GM19193 (cell line): Measurements from ENCODE around the gene REEP5.

Experiments
- POLR2A ChIP-seq: IDR thresholded peaks from 4 replicates; pipeline ENCODE4 v1.6.1; 2011; ENCODE audit not compliant: insufficient read depth, insufficient read length; ENCODE audit errors: extremely low read depth

Gene REEP5

GRCh38 chr5:112867411-112867810 lies 54.6 kb downstream of the REEP5 start:
- no peak for TF ChIP-seq POLR2A

DNA sequence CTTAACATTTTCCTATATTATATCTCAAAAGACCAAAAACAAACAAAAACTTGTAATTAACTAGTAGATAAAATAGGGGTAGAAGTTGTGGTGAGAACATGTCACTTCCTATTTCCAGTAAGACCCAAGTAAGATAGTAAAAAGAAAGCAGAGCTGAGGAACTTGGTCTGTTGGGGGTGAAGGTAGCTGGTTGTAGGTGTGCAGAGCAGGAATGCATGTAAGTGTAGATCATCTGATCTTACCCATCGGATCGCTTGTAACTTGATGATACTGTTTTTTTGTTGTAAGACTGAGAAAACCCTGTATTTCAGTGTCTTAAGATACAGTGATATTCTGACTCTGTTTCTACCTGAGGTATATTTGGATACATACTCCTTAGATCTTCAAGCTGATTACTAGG lies 55.3 kb downstream of the REEP5 start:
- TF ChIP-seq POLR2A, result no peak

- TF ChIP-seq POLR2A, result no peak
These were observed 56.9 kb downstream of the REEP5 start for GRCh38 chr5:112865128-112865527.

DNA sequence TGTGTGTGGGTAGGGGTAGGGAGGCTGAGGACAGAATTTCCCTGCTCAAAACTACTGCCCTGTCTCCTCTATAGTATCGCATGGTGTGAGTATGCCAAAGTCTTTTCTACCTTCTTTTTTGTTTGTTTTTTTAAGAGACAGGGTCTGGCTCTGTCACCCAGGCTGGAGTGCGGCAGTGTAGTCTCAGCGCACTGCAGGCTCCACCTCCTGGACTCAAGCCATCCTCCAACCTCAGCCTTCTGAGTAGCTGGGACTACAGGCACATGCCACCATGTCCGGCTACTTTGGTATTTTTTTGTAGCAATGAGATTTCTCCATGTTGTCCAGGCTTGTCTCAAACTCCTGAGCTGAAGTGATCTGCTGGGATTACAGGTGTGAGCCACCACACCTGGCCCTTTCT lies 58.5 kb downstream of the REEP5 start:
- no peak for TF ChIP-seq POLR2A

- TF ChIP-seq POLR2A, result no peak
These were observed 59.9 kb downstream of the REEP5 start for GRCh38 chr5:112862085-112862484.

DNA sequence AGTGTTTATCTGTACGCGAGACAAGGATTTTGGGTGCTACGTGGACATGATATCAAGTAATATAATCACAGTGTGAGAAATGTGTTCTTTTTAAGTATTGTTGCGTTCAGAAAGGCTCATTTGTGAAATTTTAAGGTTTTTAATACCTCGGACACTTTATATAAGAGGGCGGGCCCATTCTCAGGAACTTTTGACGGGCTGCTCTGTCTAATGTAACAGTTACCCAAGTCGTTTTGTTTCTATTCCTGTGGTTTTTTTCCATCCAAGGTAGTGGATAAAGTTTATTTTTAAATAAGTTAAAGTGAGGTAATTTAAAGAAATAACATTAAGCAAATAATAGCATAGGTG lies 60.4 kb downstream of the REEP5 start:
- no peak for TF ChIP-seq POLR2A

DNA sequence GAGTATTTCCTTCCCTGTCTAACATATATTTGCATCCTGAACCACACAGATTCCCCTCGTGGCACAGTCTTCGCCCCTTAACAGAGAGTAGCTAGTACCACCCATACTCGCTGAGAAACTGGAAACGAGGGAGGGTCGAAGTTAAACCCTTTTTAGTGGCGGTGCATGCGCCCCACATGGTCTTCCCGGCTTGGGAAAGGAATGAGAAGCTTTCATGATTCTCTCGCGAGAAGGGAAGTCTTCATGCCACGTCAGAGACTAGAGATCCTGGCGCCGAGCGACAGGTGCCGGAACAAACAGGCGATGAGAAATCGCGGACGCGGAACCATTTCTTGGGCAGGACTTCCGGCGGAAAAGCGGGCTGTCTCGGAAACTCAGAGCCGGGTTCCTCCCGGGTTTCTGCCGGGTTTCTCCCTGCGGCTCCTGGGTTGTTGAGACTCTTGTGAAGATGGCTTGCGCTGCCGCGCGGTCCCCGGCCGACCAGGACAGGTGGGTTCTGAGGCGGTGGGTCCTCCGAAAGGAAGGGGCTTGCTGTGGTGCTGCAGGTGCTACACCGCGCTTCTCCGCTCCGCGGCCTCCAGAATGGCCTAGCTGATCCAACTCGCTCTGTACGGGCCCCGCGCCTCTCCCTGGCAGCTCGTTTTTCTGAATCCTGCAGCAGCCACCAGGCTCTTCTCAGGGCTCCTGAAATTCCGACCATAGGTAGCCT lies 60.9 kb downstream of the REEP5 start, which contains the start of gene SRP19:
Gene SRP19, plus strand, starts transcription at position 359 of the 709 bp plus-strand sequence. Its CDS starts 90 bp downstream, at position 449.
- peak; percentile 83 for TF ChIP-seq POLR2A

DNA sequence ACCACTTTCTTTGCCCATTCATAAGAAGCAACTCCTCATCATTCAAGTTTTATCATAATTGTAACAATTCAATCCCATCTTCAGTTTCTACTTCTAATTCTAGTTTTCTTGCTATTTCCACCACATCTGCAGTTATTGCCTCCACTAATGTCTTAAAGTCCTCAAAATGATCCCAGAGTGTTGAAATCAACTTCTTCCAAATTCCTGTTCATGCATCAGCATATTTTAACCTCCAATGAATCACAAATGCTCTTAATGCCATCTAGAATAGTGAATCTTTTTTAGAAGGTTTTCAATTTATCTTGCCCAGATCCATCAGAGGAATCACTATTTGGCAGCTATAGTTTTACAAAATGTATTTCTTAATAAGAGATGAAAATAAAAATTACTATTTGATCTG lies 64.2 kb downstream of the REEP5 start:
- TF ChIP-seq POLR2A, result no peak

DNA sequence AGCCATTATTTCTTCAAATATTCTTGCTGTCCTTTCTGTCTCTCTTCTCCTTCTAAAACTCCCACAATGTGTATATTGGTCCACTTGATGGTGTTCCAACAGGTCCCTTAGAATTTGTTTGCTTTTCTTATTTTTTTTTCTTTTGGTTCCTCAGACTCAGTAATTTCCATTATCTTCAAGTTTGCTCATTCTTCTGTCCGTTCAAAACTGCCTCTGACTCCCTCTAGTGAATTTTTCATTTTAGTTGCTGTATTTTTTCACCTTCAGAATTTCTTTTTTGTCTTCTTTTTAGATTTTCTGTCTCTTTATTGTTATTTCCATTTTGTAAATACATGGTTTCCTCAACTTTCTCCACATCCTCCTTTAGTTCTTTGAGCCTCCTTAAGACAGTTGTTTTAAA lies 67.4 kb downstream of the REEP5 start:
- TF ChIP-seq POLR2A, result no peak

DNA sequence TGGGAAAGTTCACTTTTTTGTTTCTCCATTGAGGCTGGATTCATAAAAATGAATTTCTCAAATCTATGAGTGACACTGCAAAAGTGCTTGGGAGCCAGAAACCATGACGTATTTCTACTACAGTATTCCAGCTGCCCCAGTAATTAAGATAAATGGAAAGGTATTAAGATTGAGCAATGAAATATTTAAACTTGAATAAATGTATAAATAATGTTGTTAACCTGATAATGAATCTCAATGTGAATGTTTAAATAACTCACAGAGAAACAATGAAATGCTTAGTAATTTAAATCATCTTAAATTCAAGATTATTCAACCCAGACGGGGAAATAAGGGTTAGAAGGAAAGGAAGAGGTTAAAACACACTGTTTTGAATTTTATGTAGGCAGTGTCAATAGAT lies 72.1 kb downstream of the REEP5 start:
- no peak for TF ChIP-seq POLR2A

DNA sequence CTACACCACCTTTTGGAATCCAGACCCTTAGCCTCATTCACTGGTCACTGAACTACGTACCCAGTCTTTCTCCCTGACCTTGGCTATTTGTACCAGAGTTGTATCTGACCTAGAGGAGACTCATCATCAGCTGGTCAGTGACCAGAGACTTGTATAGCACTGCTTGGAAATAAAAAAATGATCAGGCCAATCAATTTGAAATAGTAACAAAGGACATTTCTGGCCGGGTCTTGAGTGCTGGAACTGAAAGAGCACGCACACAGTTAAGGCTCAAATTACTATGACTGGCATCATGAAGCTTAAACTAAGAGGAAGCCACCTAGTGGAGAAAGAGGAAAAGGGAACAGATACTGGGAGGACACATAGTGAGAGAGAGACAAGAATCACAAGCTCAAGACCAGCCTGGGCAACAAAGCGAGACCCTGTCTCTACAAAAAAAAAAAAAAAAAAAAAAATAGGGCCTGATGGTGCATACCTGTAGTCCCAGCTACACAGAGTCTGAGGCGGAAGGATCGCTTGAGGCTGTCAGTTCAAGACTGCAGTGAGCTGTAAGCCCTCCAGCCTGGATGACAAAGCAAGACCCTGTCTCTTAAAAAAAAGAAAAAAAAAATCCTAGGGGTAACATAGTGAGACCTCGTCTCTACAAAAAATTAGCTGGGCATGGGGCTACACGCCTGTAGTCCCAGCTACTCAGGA lies 73.8 kb downstream of the REEP5 start:
- no peak for TF ChIP-seq POLR2A

GRCh38 chr5:112847306-112847705 lies 74.7 kb downstream of the REEP5 start:
- no peak for TF ChIP-seq POLR2A

DNA sequence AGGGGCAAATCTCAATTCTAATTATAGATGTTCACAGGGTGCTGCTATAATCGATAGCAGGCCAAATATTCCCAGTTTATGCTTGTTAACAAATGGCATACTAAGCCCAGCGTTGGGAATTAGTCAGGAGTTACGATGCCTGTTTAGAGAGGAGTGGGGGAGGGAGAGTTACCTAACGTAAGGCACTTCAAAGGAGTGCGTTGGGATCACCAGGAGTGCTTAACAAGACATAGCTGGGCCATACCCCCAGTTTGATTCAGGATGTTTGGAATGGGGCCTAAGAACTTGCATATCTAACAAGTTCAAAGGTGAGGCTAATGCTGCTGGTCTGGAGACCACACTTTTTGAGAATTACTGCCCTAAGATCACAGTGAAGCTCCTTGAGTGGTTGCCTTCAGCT lies 75.5 kb downstream of the REEP5 start:
- no peak for TF ChIP-seq POLR2A

- TF ChIP-seq POLR2A, result no peak
These were observed 77.5 kb downstream of the REEP5 start for GRCh38 chr5:112844489-112844888.

DNA sequence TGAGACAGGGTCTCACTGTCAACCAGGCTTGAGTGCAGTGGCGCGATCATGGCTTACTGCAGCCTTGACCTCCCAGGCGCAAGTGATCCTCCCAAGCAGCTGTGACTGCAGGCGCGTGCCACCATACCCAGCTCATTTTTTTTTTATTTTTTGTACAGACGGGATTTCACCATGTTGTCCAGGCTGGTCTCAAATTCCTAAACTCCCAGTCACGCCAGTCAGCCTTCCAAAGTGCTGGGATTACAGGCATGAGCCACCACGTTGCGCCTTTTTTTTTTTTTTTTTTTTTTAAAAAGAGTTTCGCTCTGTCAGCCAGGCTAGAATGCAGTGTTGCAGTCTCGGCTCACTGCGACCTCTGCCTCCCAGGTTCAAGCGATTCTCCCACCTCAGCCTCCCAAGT lies 88.1 kb downstream of the REEP5 start:
- no peak for TF ChIP-seq POLR2A

DNA sequence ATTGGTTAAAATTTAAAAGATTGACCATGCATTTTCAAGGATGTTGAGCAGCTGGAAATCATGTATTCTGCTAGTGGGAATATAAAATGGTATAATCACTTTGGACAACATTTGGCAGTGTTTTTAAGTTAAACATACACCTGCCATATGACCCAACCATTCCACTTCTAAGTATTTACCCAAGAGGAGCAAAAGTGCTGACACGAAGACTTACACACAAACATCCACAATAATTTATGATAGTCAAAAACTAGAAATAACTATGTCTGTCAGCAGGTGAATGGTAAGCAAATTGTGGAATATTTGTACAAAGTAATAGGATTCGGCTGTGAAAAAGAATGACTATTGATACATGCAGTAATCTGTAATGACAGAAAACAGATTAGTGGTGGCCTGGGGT lies 91.6 kb downstream of the REEP5 start:
- TF ChIP-seq POLR2A, result no peak
